Measurements from ENCODE around the gene TBC1D8. TPM values are rescaled to one million over a fixed set of nuclear protein-coding genes. Genes with fewer than 3 reads are reported as not detected.

The TBC1D8 gene
- total and polyA plus RNA-seq, 2 of the 13 experiments (the other 11 are each of a cell fraction or from before 2014, with no cell fraction given) = 45.1 to 95.4 TPM

- TF ChIP-seq, protein P1, sequence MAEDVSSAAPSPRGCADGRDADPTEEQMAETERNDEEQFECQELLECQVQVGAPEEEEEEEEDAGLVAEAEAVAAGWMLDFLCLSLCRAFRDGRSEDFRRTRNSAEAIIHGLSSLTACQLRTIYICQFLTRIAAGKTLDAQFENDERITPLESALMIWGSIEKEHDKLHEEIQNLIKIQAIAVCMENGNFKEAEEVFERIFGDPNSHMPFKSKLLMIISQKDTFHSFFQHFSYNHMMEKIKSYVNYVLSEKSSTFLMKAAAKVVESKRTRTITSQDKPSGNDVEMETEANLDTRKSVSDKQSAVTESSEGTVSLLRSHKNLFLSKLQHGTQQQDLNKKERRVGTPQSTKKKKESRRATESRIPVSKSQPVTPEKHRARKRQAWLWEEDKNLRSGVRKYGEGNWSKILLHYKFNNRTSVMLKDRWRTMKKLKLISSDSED (CRISPR knock-in tag; IDR thresholded peaks at IDR 0.05) = no peak
- TF ChIP-seq, protein P2, sequence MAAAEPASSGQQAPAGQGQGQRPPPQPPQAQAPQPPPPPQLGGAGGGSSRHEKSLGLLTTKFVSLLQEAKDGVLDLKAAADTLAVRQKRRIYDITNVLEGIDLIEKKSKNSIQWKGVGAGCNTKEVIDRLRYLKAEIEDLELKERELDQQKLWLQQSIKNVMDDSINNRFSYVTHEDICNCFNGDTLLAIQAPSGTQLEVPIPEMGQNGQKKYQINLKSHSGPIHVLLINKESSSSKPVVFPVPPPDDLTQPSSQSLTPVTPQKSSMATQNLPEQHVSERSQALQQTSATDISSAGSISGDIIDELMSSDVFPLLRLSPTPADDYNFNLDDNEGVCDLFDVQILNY (CRISPR knock-in tag; conservative IDR thresholded peaks at IDR 0.05) = no peak
- no peak for TF ChIP-seq KMT2B (CRISPR knock-in tag; IDR thresholded peaks at IDR 0.05)
- TF ChIP-seq ZNF891 (CRISPR knock-in tag; IDR thresholded peaks at IDR 0.05) = no peak
- no peak for TF ChIP-seq ZMYM2 (CRISPR knock-in tag; IDR thresholded peaks at IDR 0.05)
- no peak for TF ChIP-seq DNMT1 (CRISPR knock-in tag; IDR thresholded peaks at IDR 0.05)
- no peak for TF ChIP-seq XBP1 (CRISPR knock-in tag; IDR thresholded peaks at IDR 0.05)
- TF ChIP-seq FLYWCH1 (CRISPR knock-in tag; IDR thresholded peaks at IDR 0.05) = no peak
- TF ChIP-seq ZNF362 (CRISPR knock-in tag; IDR thresholded peaks at IDR 0.05; ENCODE audit: borderline replicate concordance) = no peak
- no peak for TF ChIP-seq PREB (CRISPR knock-in tag; IDR thresholded peaks at IDR 0.05)
- TF ChIP-seq ZNF33B (CRISPR knock-in tag; IDR thresholded peaks at IDR 0.05) = no peak
Measured at GRCh38 chr2:100957996-100958653, 193.1 kb downstream of the TBC1D8 start (continued).

Small RNA genes within 50 kb of the gene (small RNA-seq; reads per million reads assigned to genes)
- gene BBIP1P1 (ENCODE audit: insufficient read depth in 2 of 3, insufficient read length in 3 of 3, low read depth in 2 of 3, low replicate concordance in 1 of 3) = 0 reads per million in 3 experiments

Other genes with a start within 250 kb of the TBC1D8 start
- 3,331 and 4,246 TPM in 2 replicates for gene RPL31, start 149.1 kb downstream of the TBC1D8 start, total RNA-seq (2016; rRNA removed; fragmentation: Illumina TruSeq; extraction: Trizol)
- gene RPL31, start 149.1 kb downstream of the TBC1D8 start, polyA plus RNA-seq (2011; rRNA removed) = 3,582 and 3,614 TPM in 2 replicates
- gene CNOT11, start 101.5 kb upstream of the TBC1D8 start, total RNA-seq (2016; rRNA removed; fragmentation: Illumina TruSeq; extraction: Trizol) = 100 and 114 TPM in 2 replicates
- gene CNOT11, start 101.5 kb upstream of the TBC1D8 start, polyA plus RNA-seq (2011; rRNA removed) = 202 and 209 TPM in 2 replicates
- 45.7 and 109 TPM in 2 replicates for gene RNF149, start 157.3 kb upstream of the TBC1D8 start, total RNA-seq (2016; rRNA removed; fragmentation: Illumina TruSeq; extraction: Trizol)
- 87.2 and 87.6 TPM in 2 replicates for gene RNF149, start 157.3 kb upstream of the TBC1D8 start, polyA plus RNA-seq (2011; rRNA removed)
- 0.18 TPM in 1 of 2 replicates, not detected in the other for gene CREG2, start 236.1 kb upstream of the TBC1D8 start, total RNA-seq (2016; rRNA removed; fragmentation: Illumina TruSeq; extraction: Trizol)
- 0.20 and 0.26 TPM in 2 replicates for gene CREG2, start 236.1 kb upstream of the TBC1D8 start, polyA plus RNA-seq (2011; rRNA removed)

All from HepG2 (cell line).